Neural progenitor cell (in vitro differentiated cells): ENCODE measurements around the gene IQSEC3. TPM values are rescaled to one million over a fixed set of nuclear protein-coding genes. Genes with fewer than 3 reads are reported as not detected.

Experiments used
- DNase-seq: peaks from one replicate; pipeline ENCODE4 v3.0.0-alpha.2; 2016; ENCODE audit warnings: low spot score
- H2AFZ ChIP-seq: fragments of 200-600 bp; sonication (generic); replicated peaks from 2 replicates; pipeline ENCODE4 v1.6.1; 2016; ENCODE audit warnings: antibody characterized with exemption
- H3F3A ChIP-seq: fragments of 200-600 bp; sonication (generic); 2 replicates; pipeline ENCODE4 v1.6.1; 2016; ENCODE audit warnings: antibody characterized with exemption, low read depth
- H3K27ac ChIP-seq: fragments of 200-600 bp; sonication (generic); 2 replicates; pipeline ENCODE4 v1.5.1; 2016; ENCODE audit warnings: mild to moderate bottlenecking
- H3K27me3 ChIP-seq: fragments of 200-600 bp; sonication (generic); 2 replicates; pipeline ENCODE4 v1.6.1; 2016; ENCODE audit warnings: mild to moderate bottlenecking, moderate library complexity
- H3K36me3 ChIP-seq: fragments of 200-600 bp; sonication (generic); 2 replicates; pipeline ENCODE4 v1.5.1; 2016
- H3K4me1 ChIP-seq: fragments of 200-600 bp; sonication (generic); 2 replicates; pipeline ENCODE4 v1.6.1; 2016; ENCODE audit warnings: mixed run types
- H3K4me2 ChIP-seq: fragments of 200-600 bp; sonication (generic); 2 replicates; pipeline ENCODE4 v1.6.1; 2016
- H3K4me3 ChIP-seq: fragments of 200-600 bp; sonication (generic); 2 replicates; pipeline ENCODE4 v1.5.1; 2016
- H3K79me2 ChIP-seq: fragments of 200-600 bp; sonication (generic); 2 replicates; pipeline ENCODE4 v1.6.1; 2016; ENCODE audit warnings: low read depth
- H3K9ac ChIP-seq: fragments of 200-600 bp; sonication (generic); 2 replicates; pipeline ENCODE4 v1.6.1; 2016
- H3K9me3 ChIP-seq: fragments of 200-600 bp; sonication (generic); 2 replicates; pipeline ENCODE4 v1.5.1; 2016; ENCODE audit warnings: low read depth
- H4K20me1 ChIP-seq: fragments of 200-600 bp; sonication (generic); 2 replicates; pipeline ENCODE4 v1.6.1; 2016; ENCODE audit warnings: low read depth
- H3K27ac Mint-ChIP-seq: 3 replicates; pipeline ENCODE4 v1.8.0; 2021; ENCODE audit warnings: mixed read lengths
- H3K27me3 Mint-ChIP-seq: 2 replicates; pipeline ENCODE4 v1.8.0; 2022; ENCODE audit warnings: low read depth, mild to moderate bottlenecking, inconsistent platforms, moderate library complexity, mixed read lengths; ENCODE audit not compliant: insufficient read depth
- H3K36me3 Mint-ChIP-seq: 3 replicates; pipeline ENCODE4 v1.8.0; 2021; ENCODE audit warnings: mixed read lengths
- H3K4me1 Mint-ChIP-seq: 3 replicates; pipeline ENCODE4 v1.8.0; 2021; ENCODE audit warnings: mixed read lengths
- H3K4me3 Mint-ChIP-seq: 3 replicates; pipeline ENCODE4 v1.8.0; 2021; ENCODE audit warnings: mild to moderate bottlenecking, moderate library complexity, mixed read lengths
- H3K9me3 Mint-ChIP-seq: 3 replicates; pipeline ENCODE4 v1.8.0; 2020; ENCODE audit warnings: mixed read lengths
- EZH2 ChIP-seq: fragments of 200-600 bp; sonication (generic); IDR thresholded peaks from 2 replicates; pipeline ENCODE4 v1.6.1; 2017; ENCODE audit warnings: antibody characterized with exemption, mild to moderate bottlenecking, moderate library complexity
- EZH2phosphoT487 ChIP-seq: fragments of 200-600 bp; sonication (generic); IDR thresholded peaks from 2 replicates; pipeline ENCODE4 v1.6.1; 2017; ENCODE audit warnings: antibody characterized with exemption
- total RNA-seq: library from RNA; depleted of rRNA; stranded (reverse); fragments of >200 nt; gene quantifications from 2 replicates; pipeline ENCODE4 v1.2.3, GENCODE V29; 2015; ENCODE audit warnings: low replicate concordance
- TF ChIP-seq, protein P1 (sequence below): fragments of 200-600 bp; sonication (generic); IDR thresholded peaks from 2 replicates; pipeline ENCODE4 v1.5.1; 2017; ENCODE audit warnings: antibody characterized with exemption, mild to moderate bottlenecking

IQSEC3 gene
- total RNA-seq, 1 donor from 2014 or later, result 0.09 TPM

DNA sequence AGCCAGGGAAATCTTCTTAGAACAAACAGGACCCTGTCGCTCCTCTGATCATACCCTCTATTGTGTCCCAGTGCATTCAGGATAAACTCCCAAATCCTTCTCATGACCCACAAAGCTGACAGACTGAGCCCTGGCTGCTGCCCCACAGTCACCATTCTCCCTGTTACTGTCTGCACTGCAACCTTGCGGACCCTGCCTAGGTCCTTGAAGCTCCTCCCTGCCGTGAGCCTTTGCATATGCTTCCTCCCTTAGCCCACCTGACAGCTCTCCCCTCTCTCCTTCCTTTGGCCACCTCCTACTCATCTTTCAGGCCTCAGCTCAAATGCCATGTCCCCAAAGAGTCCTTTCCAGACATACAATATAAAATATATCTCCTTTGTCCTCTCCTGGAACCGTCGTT lies 85.0 kb downstream of the IQSEC3 start:
- peaks cover 19% of the 10 kb centered on the region for H3K4me1 Mint-ChIP-seq
- no peak for DNase-seq
- H3K27me3 Mint-ChIP-seq, result peaks cover 9% of the 10 kb centered on the region
- H3K4me3 Mint-ChIP-seq, result no peak overlapping the region
- H3K27ac Mint-ChIP-seq, result no peak overlapping the region
- H3K27me3 ChIP-seq, result no peaks in the 10 kb centered on the region
- H3K27ac ChIP-seq, result no peak overlapping the region
- no peaks in the 10 kb centered on the region for H3K9me3 ChIP-seq
- no peaks in the 10 kb centered on the region for H3K79me2 ChIP-seq
- H3K36me3 Mint-ChIP-seq, result no peaks in the 10 kb centered on the region
- no peak overlapping the region for H3K4me3 ChIP-seq
- H3F3A ChIP-seq, result no peaks in the 10 kb centered on the region
- no peaks in the 10 kb centered on the region for H4K20me1 ChIP-seq
- H3K9ac ChIP-seq, result no peak overlapping the region
- no peaks in the 10 kb centered on the region for H3K4me1 ChIP-seq
- no peak overlapping the region for H2AFZ ChIP-seq
- no peak for TF ChIP-seq EZH2phosphoT487
- no peak for TF ChIP-seq EZH2
- TF ChIP-seq, protein P1, sequence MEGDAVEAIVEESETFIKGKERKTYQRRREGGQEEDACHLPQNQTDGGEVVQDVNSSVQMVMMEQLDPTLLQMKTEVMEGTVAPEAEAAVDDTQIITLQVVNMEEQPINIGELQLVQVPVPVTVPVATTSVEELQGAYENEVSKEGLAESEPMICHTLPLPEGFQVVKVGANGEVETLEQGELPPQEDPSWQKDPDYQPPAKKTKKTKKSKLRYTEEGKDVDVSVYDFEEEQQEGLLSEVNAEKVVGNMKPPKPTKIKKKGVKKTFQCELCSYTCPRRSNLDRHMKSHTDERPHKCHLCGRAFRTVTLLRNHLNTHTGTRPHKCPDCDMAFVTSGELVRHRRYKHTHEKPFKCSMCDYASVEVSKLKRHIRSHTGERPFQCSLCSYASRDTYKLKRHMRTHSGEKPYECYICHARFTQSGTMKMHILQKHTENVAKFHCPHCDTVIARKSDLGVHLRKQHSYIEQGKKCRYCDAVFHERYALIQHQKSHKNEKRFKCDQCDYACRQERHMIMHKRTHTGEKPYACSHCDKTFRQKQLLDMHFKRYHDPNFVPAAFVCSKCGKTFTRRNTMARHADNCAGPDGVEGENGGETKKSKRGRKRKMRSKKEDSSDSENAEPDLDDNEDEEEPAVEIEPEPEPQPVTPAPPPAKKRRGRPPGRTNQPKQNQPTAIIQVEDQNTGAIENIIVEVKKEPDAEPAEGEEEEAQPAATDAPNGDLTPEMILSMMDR, result no peak
- H3K4me2 ChIP-seq, result no peak overlapping the region
- no peaks in the 10 kb centered on the region for H3K9me3 Mint-ChIP-seq
- no peaks in the 10 kb centered on the region for H3K36me3 ChIP-seq

DNA sequence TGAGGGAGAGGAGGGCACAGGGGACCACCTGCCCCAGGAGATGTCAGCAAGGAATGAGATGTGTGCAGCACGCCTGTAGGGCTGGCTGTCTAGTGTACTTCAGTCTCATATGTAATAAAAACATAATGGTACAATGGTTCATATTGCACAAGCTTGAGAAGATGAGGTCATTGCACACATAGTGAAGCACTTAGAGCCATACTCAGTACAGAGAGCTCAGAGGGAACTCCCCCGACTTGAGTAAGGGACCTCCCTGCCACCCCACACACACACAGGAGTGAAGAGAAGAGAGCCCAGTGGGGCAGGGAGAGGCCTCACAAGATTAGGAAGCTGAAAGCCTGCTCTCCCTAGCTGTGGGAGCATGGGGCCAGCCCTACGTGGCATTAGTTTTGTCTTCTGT lies 85.9 kb downstream of the IQSEC3 start:
- Mint-ChIP-seq H3K4me3 (no peak overlapping the region), H3K27ac (no peak overlapping the region), H3K9me3 (no peaks in the 10 kb centered on the region), H3K4me1 (peaks cover 19% of the 10 kb centered on the region), H3K27me3 (peaks cover 8% of the 10 kb centered on the region), H3K36me3 (no peaks in the 10 kb centered on the region)
- Histone ChIP-seq H3K4me1 (no peaks in the 10 kb centered on the region), H3K27me3 (no peaks in the 10 kb centered on the region), H4K20me1 (no peaks in the 10 kb centered on the region), H3K79me2 (no peaks in the 10 kb centered on the region), H2AFZ (no peak overlapping the region), H3K9me3 (no peaks in the 10 kb centered on the region), H3F3A (no peaks in the 10 kb centered on the region), H3K4me2 (no peak overlapping the region), H3K27ac (no peak overlapping the region), H3K9ac (no peak overlapping the region), H3K36me3 (no peaks in the 10 kb centered on the region), H3K4me3 (no peak overlapping the region)
- no peak for DNase-seq
- TF ChIP-seq EZH2phosphoT487 (no peak), EZH2 (no peak)
- TF ChIP-seq, protein P1, result no peak

DNA sequence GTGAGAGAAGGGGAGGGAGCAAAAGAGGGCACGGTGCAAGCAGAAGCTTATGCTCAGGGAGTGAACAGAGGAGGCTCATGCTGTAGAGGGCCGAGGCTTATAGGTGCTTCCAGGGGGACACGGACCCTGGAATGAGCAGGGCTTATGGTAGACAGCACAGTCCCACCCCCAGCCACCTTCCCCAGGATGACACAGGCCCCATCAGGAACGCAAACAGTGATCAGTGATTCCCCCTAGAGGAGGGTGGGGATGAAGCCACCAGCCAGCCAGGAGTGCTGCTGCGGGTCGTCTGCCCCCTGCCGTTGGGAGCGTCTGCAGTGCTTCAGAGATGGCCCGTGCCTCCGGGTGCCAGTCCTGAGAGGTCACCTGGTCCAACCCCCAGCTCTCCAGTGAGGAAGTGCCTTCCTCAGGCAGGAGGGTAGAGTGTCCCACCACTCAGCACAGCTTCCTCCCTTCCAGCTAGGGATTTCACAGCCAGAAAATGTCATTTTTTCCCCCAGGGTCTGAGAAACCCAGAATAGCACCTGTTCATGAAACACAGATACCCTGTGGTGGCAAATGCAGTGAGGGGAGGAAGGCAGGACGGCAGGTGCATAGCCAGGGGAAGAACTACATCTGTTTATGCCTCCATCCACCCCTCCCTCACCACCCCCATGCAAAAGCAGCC lies 86.6 kb downstream of the IQSEC3 start:
- H3K27ac Mint-ChIP-seq, result no peak overlapping the region
- TF ChIP-seq, protein P1, result peak; percentile 87
- TF ChIP-seq EZH2, result no peak
- no peaks in the 10 kb centered on the region for H3K9me3 Mint-ChIP-seq
- Histone ChIP-seq H3K4me3 (no peak overlapping the region), H3K9me3 (no peaks in the 10 kb centered on the region), H3K27ac (no peak overlapping the region), H4K20me1 (no peaks in the 10 kb centered on the region), H3K9ac (no peak overlapping the region), H3K4me1 (no peaks in the 10 kb centered on the region), H3K36me3 (no peaks in the 10 kb centered on the region), H3F3A (no peaks in the 10 kb centered on the region), H2AFZ (no peak overlapping the region), H3K27me3 (no peaks in the 10 kb centered on the region), H3K79me2 (no peaks in the 10 kb centered on the region), H3K4me2 (peak overlapping the region; percentile 21)
- DNase-seq, result peak; percentile 89
- H3K4me1 Mint-ChIP-seq, result peaks cover 19% of the 10 kb centered on the region
- H3K4me3 Mint-ChIP-seq, result no peak overlapping the region
- no peaks in the 10 kb centered on the region for H3K36me3 Mint-ChIP-seq
- H3K27me3 Mint-ChIP-seq, result peaks cover 3% of the 10 kb centered on the region
